Nephron (organoid): ENCODE data around the gene NAV2.

ENCODE experiments used
- H3K27ac Mint-ChIP-seq, 3 experiments: 2 replicates each; pipeline ENCODE4 v1.8.0; 2020; ENCODE audit warnings: mixed read lengths in 3 of 3, mild to moderate bottlenecking in 2 of 3, moderate library complexity in 1 of 3
- H3K27me3 Mint-ChIP-seq: 2 replicates; pipeline ENCODE4 v1.8.0; 2021; ENCODE audit warnings: low read depth, mild to moderate bottlenecking, moderate library complexity, mixed read lengths
- H3K36me3 Mint-ChIP-seq: 2 replicates; pipeline ENCODE4 v1.8.0; 2020; ENCODE audit warnings: low read depth, mixed read lengths
- H3K4me1 Mint-ChIP-seq: 2 replicates; pipeline ENCODE4 v1.8.0; 2020; ENCODE audit warnings: mixed read lengths
- H3K4me3 Mint-ChIP-seq, 3 experiments: 2 replicates each; pipeline ENCODE4 v1.8.0; 2020; ENCODE audit warnings: mild to moderate bottlenecking in 3 of 3, mixed read lengths in 3 of 3, moderate library complexity in 2 of 3
- H3K9me3 Mint-ChIP-seq: 2 replicates; pipeline ENCODE4 v1.8.0; 2020; ENCODE audit warnings: mixed read lengths
- TF ChIP-seq, protein P1 (sequence below), 3 experiments: fragments of 200-600 bp; sonication (generic); IDR thresholded peaks; one replicate each; pipeline ENCODE4 v1.5.0; 2021; ENCODE audit warnings: antibody characterized with exemption in 3 of 3; ENCODE audit not compliant: unreplicated experiment in 3 of 3

Gene NAV2

DNA sequence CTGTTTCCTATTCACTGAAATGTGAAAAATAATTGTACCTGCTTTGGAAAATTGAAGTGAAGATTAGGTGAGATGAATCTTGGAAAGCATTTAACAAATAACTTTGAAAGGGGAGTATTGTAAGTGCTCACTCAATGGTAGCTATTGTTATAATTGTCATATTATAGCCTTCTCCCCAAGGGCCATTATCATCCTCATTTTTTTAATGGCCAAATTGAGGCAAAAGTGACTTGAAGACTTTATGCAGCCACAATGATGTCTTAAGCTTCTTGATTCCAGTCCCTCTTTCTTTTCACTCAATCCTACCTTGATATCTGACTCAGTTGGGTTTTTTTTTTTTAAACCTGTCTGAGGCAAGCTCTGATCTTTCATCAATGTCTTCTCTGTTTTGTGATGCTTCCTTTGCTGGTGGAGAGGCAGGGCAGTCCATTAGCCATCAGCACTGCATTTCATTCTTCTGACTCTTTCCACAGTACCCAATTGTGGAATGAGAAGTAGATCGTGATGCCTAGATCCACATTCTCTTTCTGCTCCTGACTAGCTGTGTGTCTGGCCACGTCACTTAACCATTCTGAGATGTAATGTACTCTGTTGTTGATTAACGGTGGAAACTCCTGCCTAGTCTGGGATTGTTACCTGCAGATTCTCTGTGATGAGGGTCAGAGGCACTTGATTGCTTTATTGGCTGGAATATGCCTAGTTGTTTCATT lies 346.3 kb downstream of the NAV2 start:
- peaks cover 45% of the 10 kb centered on the region for H3K4me1 Mint-ChIP-seq
- no peak overlapping the region for H3K4me3 Mint-ChIP-seq
- peak overlapping the region in 1 of 3 experiments; percentile 8 for H3K27ac Mint-ChIP-seq
- TF ChIP-seq, protein P1, sequence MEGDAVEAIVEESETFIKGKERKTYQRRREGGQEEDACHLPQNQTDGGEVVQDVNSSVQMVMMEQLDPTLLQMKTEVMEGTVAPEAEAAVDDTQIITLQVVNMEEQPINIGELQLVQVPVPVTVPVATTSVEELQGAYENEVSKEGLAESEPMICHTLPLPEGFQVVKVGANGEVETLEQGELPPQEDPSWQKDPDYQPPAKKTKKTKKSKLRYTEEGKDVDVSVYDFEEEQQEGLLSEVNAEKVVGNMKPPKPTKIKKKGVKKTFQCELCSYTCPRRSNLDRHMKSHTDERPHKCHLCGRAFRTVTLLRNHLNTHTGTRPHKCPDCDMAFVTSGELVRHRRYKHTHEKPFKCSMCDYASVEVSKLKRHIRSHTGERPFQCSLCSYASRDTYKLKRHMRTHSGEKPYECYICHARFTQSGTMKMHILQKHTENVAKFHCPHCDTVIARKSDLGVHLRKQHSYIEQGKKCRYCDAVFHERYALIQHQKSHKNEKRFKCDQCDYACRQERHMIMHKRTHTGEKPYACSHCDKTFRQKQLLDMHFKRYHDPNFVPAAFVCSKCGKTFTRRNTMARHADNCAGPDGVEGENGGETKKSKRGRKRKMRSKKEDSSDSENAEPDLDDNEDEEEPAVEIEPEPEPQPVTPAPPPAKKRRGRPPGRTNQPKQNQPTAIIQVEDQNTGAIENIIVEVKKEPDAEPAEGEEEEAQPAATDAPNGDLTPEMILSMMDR (IDR thresholded peaks at IDR 0.05; ENCODE audit: unreplicated experiment in 3 of 3) = no peak
- H3K36me3 Mint-ChIP-seq = peaks cover 73% of the 10 kb centered on the region
- H3K27me3 Mint-ChIP-seq = peaks cover 4% of the 10 kb centered on the region
- no peaks in the 10 kb centered on the region for H3K9me3 Mint-ChIP-seq

DNA sequence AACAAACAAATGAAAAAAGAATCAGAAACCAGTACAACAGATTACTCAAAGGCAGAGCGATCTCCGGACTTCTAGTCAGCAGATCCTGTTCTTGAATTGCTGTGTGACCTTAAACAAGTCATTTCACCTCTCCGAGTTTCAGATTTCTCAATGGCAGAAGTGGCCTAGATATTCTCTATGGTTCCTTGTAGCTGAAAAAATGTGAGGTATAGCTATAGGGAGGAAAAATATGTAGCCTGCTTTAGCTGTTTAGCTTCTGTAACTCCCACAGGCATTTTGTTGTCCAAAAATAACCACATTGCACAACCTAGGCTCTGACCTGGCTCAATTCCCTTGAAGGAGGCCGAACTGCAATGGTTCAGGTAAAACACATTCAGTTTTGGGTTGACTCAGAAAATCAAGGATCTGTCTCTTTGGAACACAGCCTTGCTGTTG lies 347.0 kb downstream of the NAV2 start:
- Mint-ChIP-seq H3K27me3 (peaks cover 4% of the 10 kb centered on the region), H3K4me3 (no peak overlapping the region), H3K27ac (peak overlapping the region in 1 of 3 experiments; percentile 54), H3K36me3 (peaks cover 68% of the 10 kb centered on the region), H3K4me1 (peaks cover 44% of the 10 kb centered on the region), H3K9me3 (no peaks in the 10 kb centered on the region)
- TF ChIP-seq, protein P1 (IDR thresholded peaks at IDR 0.05; ENCODE audit: unreplicated experiment in 3 of 3) = no peak

DNA sequence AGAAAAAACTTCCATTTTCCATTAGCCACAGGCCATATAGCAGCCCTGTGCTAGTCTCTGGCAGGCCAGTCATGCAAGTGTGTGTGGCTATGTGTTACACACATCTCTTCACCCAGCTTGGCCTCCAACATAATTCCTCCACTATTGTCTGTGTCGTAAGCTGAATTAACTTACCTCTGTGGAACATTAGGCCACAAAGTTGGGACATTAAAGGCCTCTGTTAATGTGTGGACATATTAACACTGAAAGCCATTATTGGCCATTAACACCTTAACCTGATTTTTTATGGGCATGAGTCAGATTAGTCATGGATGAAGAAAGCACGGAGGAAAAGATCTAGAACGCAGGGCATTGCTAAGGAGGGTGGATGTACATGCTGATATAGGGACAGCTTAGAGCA lies 347.5 kb downstream of the NAV2 start:
- H3K27ac Mint-ChIP-seq = peak overlapping the region in 1 of 3 experiments; percentile 54

DNA sequence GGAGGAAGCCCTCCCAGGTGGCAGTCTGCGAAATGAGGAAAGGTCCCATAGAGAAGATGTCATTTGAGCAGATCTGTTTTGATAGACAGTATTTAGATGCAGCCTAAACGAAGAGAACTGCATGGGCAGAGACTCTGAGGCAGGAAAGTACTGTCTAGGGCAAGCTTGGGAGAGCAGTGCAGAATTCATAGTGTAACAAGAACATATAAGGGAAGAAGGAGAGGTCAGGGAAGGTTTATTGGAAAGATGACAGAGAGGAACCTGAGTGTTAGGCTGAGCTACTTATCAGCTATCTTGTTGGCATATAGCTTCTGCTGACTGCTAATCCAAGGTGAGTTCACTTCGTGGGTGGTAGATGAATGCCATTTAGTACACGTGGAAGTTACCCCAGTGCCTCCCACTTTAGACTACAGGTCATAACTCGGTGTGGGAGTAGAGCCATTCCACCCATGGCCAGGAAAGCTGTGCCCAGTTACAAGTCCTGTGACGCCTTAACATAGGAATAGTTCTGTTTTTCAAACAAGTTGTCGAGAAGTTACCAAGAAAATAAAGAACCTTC lies 348.1 kb downstream of the NAV2 start:
- Mint-ChIP-seq H3K4me3 (no peak overlapping the region), H3K27ac (peak overlapping the region in 1 of 3 experiments; percentile 54)

More for the DNA sequence above, 347.5 kb downstream of the NAV2 start:
- H3K27me3 Mint-ChIP-seq = peaks cover 4% of the 10 kb centered on the region
- TF ChIP-seq, protein P1 (IDR thresholded peaks at IDR 0.05; ENCODE audit: unreplicated experiment in 3 of 3) = no peak
- peaks cover 38% of the 10 kb centered on the region for H3K4me1 Mint-ChIP-seq
- H3K4me3 Mint-ChIP-seq = no peak overlapping the region
- peaks cover 65% of the 10 kb centered on the region for H3K36me3 Mint-ChIP-seq
- no peaks in the 10 kb centered on the region for H3K9me3 Mint-ChIP-seq

DNA sequence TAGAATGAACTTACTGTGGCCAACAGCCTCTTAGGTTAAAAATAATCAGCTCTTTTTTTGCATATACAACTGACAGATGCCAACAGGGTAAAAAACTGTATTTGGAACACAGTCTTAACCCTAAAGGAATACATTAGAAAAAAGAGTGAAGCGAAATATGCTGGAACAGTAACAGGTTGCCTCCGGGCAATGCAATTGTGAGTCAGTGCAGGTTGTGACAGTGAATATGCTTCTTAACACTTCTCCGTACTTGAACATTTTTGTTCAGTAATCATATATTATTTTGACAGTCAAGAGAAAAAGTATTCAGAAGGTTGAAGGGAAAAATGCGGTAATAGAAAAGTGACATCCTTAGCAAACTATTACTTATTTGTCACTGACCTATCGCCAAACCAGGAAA lies 349.1 kb downstream of the NAV2 start:
- Mint-ChIP-seq H3K9me3 (no peaks in the 10 kb centered on the region), H3K4me3 (no peak overlapping the region), H3K27me3 (peaks cover 4% of the 10 kb centered on the region), H3K36me3 (peaks cover 51% of the 10 kb centered on the region), H3K27ac (no peak overlapping the region), H3K4me1 (peaks cover 22% of the 10 kb centered on the region)
- TF ChIP-seq, protein P1 (IDR thresholded peaks at IDR 0.05; ENCODE audit: unreplicated experiment in 3 of 3) = no peak

More for the DNA sequence above, 348.1 kb downstream of the NAV2 start:
- H3K4me1 Mint-ChIP-seq = peaks cover 32% of the 10 kb centered on the region
- peaks cover 60% of the 10 kb centered on the region for H3K36me3 Mint-ChIP-seq
- H3K9me3 Mint-ChIP-seq = no peaks in the 10 kb centered on the region
- H3K27me3 Mint-ChIP-seq = peaks cover 4% of the 10 kb centered on the region
- TF ChIP-seq, protein P1 (IDR thresholded peaks at IDR 0.05; ENCODE audit: unreplicated experiment in 3 of 3) = no peak
